Measurements from ENCODE around the gene NEDD4L. TPM values are rescaled to one million over a fixed set of nuclear protein-coding genes. Genes with fewer than 3 reads are reported as not detected.

The NEDD4L gene
- total and polyA plus RNA-seq, 4 donors: 40.2 to 308 (median 148) TPM

GRCh38 chr18:58222432-58223125 lies 178.6 kb downstream of the NEDD4L start:
- TF ChIP-seq CTCF (IDR thresholded peaks at IDR 0.05; ENCODE audit: control extremely low read depth, extremely low read depth): no peak
- DNase-seq: peak in 1 of 3 donors; percentile 39
- Histone ChIP-seq H3K9me3 (ENCODE audit: control insufficient read depth in 4 of 4, insufficient read depth in 3 of 4, low read length in 3 of 4) (no peaks in the 10 kb centered on the region), H3K4me3 (no peak overlapping the region), H3K27ac (ENCODE audit: low read depth in 1 of 2, low read length in 1 of 2) (peak overlapping the region in 1 of 2 donors; percentile 33), H3K4me1 (ENCODE audit: control insufficient read depth in 5 of 5, insufficient read depth in 5 of 5, low read length in 5 of 5) (peaks cover 9 to 23% (median 19%) of the 10 kb centered on the region in 5 donors), H3K27me3 (ENCODE audit: control insufficient read depth in 3 of 3, insufficient read depth in 3 of 3, low read length in 2 of 3) (no peaks in the 10 kb centered on the region), H3K36me3 (ENCODE audit: control insufficient read depth in 4 of 4, insufficient read depth in 4 of 4, low read length in 4 of 4) (no peaks in the 10 kb centered on the region), H3K9ac (ENCODE audit: insufficient read depth in 1 of 2, low read length in 2 of 2) (peak overlapping the region in 1 of 2 donors; percentile 66)
- ATAC-seq (ENCODE audit: insufficient read depth, low FRiP score): no peak
- 51 to 64% methylated on average over 3 of the region's 3 CpGs for WGBS, 2 donors

DNA sequence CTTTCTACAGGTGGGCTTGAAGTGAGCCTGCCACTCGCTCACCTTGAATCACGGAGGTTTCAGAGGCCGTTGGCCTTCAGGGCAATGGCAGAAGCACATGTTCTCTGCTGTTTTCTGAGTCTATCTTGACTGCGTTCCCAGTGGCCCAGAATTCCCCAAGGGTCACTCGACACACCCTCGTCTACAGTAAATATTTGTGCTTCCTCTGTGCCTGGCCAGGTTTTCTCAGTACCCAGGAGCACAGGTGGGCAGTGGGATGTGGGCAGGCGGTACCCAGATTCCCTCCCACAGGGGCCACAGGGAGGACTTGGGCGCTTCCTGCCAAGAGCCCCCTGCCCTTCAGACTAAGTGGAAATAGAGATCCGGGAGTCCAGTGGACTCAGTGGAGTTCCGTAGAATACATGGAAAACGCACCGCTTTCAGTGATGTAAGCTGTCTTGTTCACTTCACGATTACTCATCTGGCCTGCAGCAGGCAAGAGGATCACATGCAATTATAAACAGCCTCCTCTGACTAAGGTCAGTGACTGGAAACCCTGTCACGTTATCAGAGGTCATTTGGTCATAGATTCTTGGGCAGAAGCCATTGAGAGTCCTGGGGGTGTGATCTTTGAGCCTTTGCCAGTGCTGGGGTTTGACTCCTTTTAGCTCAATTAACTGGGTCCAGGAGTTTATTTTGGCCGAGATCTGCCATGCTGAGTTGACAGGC lies 179.8 kb downstream of the NEDD4L start:
- peak; percentile 42 to 54 (median 50) for DNase-seq
- H3K27ac ChIP-seq (ENCODE audit: low read depth in 1 of 2, low read length in 1 of 2): peak overlapping the region; percentile 84 to 94
- WGBS, 2 donors: 46 to 70% methylated on average over 15 of the region's 15 CpGs

GRCh38 chr18:58224425-58224750 lies 180.4 kb downstream of the NEDD4L start:
- no peak for TF ChIP-seq CTCF (IDR thresholded peaks at IDR 0.05; ENCODE audit: control extremely low read depth, extremely low read depth)
- H3K4me3 ChIP-seq: no peak overlapping the region
- ATAC-seq (ENCODE audit: insufficient read depth, low FRiP score): peak; percentile 38
- H3K9ac ChIP-seq (ENCODE audit: insufficient read depth in 1 of 2, low read length in 2 of 2): peak overlapping the region in 1 of 2 donors; percentile 70
- H3K36me3 ChIP-seq (ENCODE audit: control insufficient read depth in 4 of 4, insufficient read depth in 4 of 4, low read length in 4 of 4): no peaks in the 10 kb centered on the region
- no peak for DNase-seq
- H3K27ac ChIP-seq (ENCODE audit: low read depth in 1 of 2, low read length in 1 of 2): peak overlapping the region; percentile 84 to 94
- H3K9me3 ChIP-seq (ENCODE audit: control insufficient read depth in 4 of 4, insufficient read depth in 3 of 4, low read length in 3 of 4): no peaks in the 10 kb centered on the region
- peaks cover 9 to 34% (median 21%) of the 10 kb centered on the region in 5 donors for H3K4me1 ChIP-seq (ENCODE audit: control insufficient read depth in 5 of 5, insufficient read depth in 5 of 5, low read length in 5 of 5)
- WGBS, 2 donors: 35 to 60% methylated on average over 2 of the region's 2 CpGs
- H3K27me3 ChIP-seq (ENCODE audit: control insufficient read depth in 3 of 3, insufficient read depth in 3 of 3, low read length in 2 of 3): no peaks in the 10 kb centered on the region

More for the DNA sequence above, 179.8 kb downstream of the NEDD4L start:
- Histone ChIP-seq H3K27me3 (ENCODE audit: control insufficient read depth in 3 of 3, insufficient read depth in 3 of 3, low read length in 2 of 3) (no peaks in the 10 kb centered on the region), H3K4me3 (peak overlapping the region; percentile 8), H3K4me1 (ENCODE audit: control insufficient read depth in 5 of 5, insufficient read depth in 5 of 5, low read length in 5 of 5) (peaks cover 9 to 33% (median 20%) of the 10 kb centered on the region in 5 donors), H3K36me3 (ENCODE audit: control insufficient read depth in 4 of 4, insufficient read depth in 4 of 4, low read length in 4 of 4) (no peaks in the 10 kb centered on the region), H3K9me3 (ENCODE audit: control insufficient read depth in 4 of 4, insufficient read depth in 3 of 4, low read length in 3 of 4) (no peaks in the 10 kb centered on the region), H3K9ac (ENCODE audit: insufficient read depth in 1 of 2, low read length in 2 of 2) (peak overlapping the region in 1 of 2 donors; percentile 70)
- no peak for TF ChIP-seq CTCF (IDR thresholded peaks at IDR 0.05; ENCODE audit: control extremely low read depth, extremely low read depth)
- ATAC-seq (ENCODE audit: insufficient read depth, low FRiP score): peak; percentile 77

Data from lung (tissue), 12 donors.